ENCODE data around the gene NECTIN1. TPM values are rescaled to one million over a fixed set of nuclear protein-coding genes. Genes with fewer than 3 reads are reported as not detected.

NECTIN1 gene
- total and polyA plus RNA-seq, 4 donors: 1.3 to 7.1 (median 4.9) TPM

GRCh38 chr11:119624102-119624615 is 104.8 kb downstream of the NECTIN1 start:
- intact Hi-C loops (cut with DNase I): no loop called here
- no peak for DNase-seq
- H3K4me3 ChIP-seq (ENCODE audit: low read length in 2 of 2): no peak overlapping the region
- no peaks in the 10 kb centered on the region for H3K9me3 ChIP-seq (ENCODE audit: control insufficient read depth, low read length)
- H3K4me1 ChIP-seq (ENCODE audit: control insufficient read depth in 1 of 2, insufficient read depth in 2 of 2, low read length in 2 of 2): no peaks in the 10 kb centered on the region
- H3K27ac ChIP-seq (ENCODE audit: low read depth in 1 of 2, low read length in 2 of 2): no peak overlapping the region
- H3K36me3 ChIP-seq (ENCODE audit: control insufficient read depth in 1 of 2, insufficient read depth in 2 of 2, low read length in 1 of 2): no peaks in the 10 kb centered on the region
- H3K27me3 ChIP-seq (ENCODE audit: control insufficient read depth in 1 of 2, insufficient read depth in 2 of 2, low read length in 1 of 2): no peaks in the 10 kb centered on the region
- WGBS, 2 donors: 54 to 68% methylated on average over 4 to 9 of the region's 9 CpGs
- ATAC-seq (ENCODE audit: low FRiP score): no peak

DNA sequence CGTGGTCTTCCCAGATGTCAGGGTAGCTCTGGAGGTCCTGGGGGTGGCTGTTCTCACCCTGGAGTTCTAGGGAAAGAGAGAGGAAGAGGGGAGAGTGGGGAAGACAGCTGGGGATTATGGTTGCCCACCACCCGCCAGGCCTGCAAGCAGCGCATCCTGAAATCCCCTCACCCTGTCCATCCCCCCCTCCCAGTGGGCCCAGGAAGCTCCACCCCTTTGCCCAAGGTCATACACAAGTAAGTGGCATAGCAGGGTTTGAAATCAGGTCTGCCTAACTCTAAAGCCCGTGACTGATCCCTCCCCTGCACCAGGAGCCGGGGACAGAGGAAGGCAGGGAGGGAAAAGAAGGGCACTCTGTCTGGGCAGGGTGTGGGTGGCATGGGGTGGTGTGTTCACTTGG is 105.3 kb downstream of the NECTIN1 start:
- H3K4me1 ChIP-seq (ENCODE audit: control insufficient read depth in 1 of 2, insufficient read depth in 2 of 2, low read length in 2 of 2): no peaks in the 10 kb centered on the region
- H3K27me3 ChIP-seq (ENCODE audit: control insufficient read depth in 1 of 2, insufficient read depth in 2 of 2, low read length in 1 of 2): no peaks in the 10 kb centered on the region
- no peak for DNase-seq
- intact Hi-C loops (cut with DNase I): no loop called here
- H3K9me3 ChIP-seq (ENCODE audit: control insufficient read depth, low read length): no peaks in the 10 kb centered on the region
- 89 to 93% methylated on average over 5 of the region's 5 CpGs for WGBS, 2 donors
- no peaks in the 10 kb centered on the region for H3K36me3 ChIP-seq (ENCODE audit: control insufficient read depth in 1 of 2, insufficient read depth in 2 of 2, low read length in 1 of 2)
- H3K27ac ChIP-seq (ENCODE audit: low read depth in 1 of 2, low read length in 2 of 2): no peak overlapping the region
- ATAC-seq (ENCODE audit: low FRiP score): no peak
- H3K4me3 ChIP-seq (ENCODE audit: low read length in 2 of 2): no peak overlapping the region

DNA sequence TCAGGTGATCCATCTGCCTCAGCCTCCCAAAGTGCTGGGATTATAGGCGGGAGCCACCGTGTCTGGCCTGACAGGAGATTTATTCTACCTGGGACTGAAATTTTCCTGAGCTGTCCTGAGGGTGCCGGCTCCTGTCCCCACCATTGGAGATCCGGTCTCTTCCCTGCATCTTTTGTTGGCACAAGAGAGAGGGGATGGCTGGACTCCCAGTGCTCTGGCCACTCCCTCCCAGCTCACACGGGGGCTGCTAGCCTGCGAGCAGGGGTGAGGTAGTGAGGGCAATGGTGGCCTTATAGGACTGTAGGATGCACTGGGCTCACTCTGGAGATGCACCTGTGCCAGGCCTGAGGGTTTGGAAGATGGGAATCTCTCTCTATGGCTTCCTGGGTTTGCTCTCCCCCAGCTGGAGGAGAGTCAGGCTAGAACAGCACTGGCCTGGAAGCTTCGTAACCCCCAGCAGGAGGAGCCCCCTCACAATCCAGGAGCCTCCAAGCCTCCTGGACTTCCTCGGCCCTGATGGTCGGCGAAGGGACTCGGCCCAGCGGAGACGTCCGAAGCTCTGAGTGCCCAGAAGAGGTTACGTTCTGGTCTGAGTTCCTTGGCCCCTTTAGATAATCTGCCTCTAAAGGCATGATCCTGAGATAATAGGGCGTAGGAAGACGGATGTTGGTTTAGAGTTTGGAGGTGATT is 106.4 kb downstream of the NECTIN1 start:
- 81 to 84% methylated on average over 17 of the region's 17 CpGs for WGBS, 2 donors
- ATAC-seq (ENCODE audit: low FRiP score): no peak

GRCh38 chr11:119619665-119620064 is 109.3 kb downstream of the NECTIN1 start:
- Histone ChIP-seq H3K4me3 (ENCODE audit: low read length in 2 of 2) (no peak overlapping the region), H3K4me1 (ENCODE audit: control insufficient read depth in 1 of 2, insufficient read depth in 2 of 2, low read length in 2 of 2) (no peaks in the 10 kb centered on the region), H3K27ac (ENCODE audit: low read depth in 1 of 2, low read length in 2 of 2) (no peak overlapping the region), H3K9me3 (ENCODE audit: control insufficient read depth, low read length) (no peaks in the 10 kb centered on the region), H3K27me3 (ENCODE audit: control insufficient read depth in 1 of 2, insufficient read depth in 2 of 2, low read length in 1 of 2) (no peaks in the 10 kb centered on the region), H3K36me3 (ENCODE audit: control insufficient read depth in 1 of 2, insufficient read depth in 2 of 2, low read length in 1 of 2) (no peaks in the 10 kb centered on the region)
- ATAC-seq (ENCODE audit: low FRiP score) (no peak), DNase-seq (no peak)
- WGBS, 2 donors: 62 to 69% methylated on average over 3 of the region's 3 CpGs
- intact Hi-C loops (cut with DNase I): no loop called here

More for the DNA sequence above, 106.4 kb downstream of the NECTIN1 start:
- intact Hi-C loops (cut with DNase I): no loop called here
- H3K4me3 ChIP-seq (ENCODE audit: low read length in 2 of 2): no peak overlapping the region
- H3K36me3 ChIP-seq (ENCODE audit: control insufficient read depth in 1 of 2, insufficient read depth in 2 of 2, low read length in 1 of 2): no peaks in the 10 kb centered on the region
- H3K27ac ChIP-seq (ENCODE audit: low read depth in 1 of 2, low read length in 2 of 2): no peak overlapping the region
- no peak for DNase-seq
- no peaks in the 10 kb centered on the region for H3K27me3 ChIP-seq (ENCODE audit: control insufficient read depth in 1 of 2, insufficient read depth in 2 of 2, low read length in 1 of 2)
- no peaks in the 10 kb centered on the region for H3K9me3 ChIP-seq (ENCODE audit: control insufficient read depth, low read length)
- H3K4me1 ChIP-seq (ENCODE audit: control insufficient read depth in 1 of 2, insufficient read depth in 2 of 2, low read length in 2 of 2): no peaks in the 10 kb centered on the region

DNA sequence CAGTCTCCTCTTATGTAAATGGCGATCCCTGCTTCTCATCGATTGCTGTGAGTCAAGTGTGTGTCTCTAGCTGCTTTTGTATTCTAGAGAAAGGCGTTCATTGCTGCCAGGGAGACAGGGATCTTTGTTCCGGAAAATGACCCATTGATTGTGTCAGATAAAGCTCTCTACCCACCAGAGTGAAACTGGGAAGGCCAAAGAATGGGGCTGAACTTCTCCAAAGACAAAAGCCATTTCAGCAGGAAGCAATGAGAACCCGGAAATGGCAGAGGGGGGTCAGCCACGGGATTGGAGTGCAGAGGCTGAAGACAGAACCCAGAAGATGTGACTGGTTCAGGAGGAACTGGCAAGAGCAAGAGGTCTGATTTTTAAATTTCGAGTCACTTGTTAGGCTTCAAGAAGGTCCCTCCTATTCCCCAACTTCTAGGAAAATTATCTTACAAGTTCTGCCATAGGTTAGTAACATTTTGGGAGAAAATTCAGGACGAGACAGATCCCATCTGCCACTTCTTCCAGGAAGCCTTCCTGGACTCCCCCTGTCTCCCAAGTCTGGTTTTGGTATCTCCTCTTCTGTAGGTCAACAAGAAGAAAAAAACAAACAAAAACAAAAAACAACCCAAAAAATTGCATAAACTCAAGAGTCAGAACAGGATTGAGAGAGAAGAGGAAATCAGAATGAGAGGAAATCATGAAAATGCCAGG is 110.6 kb downstream of the NECTIN1 start:
- no peaks in the 10 kb centered on the region for H3K9me3 ChIP-seq (ENCODE audit: control insufficient read depth, low read length)
- no peaks in the 10 kb centered on the region for H3K4me1 ChIP-seq (ENCODE audit: control insufficient read depth in 1 of 2, insufficient read depth in 2 of 2, low read length in 2 of 2)
- no peak overlapping the region for H3K4me3 ChIP-seq (ENCODE audit: low read length in 2 of 2)
- H3K36me3 ChIP-seq (ENCODE audit: control insufficient read depth in 1 of 2, insufficient read depth in 2 of 2, low read length in 1 of 2): no peaks in the 10 kb centered on the region
- 58 to 65% methylated on average over 8 of the region's 8 CpGs for WGBS, 2 donors
- DNase-seq: peak in 1 of 2 donors; percentile 81
- H3K27ac ChIP-seq (ENCODE audit: low read depth in 1 of 2, low read length in 2 of 2): no peak overlapping the region
- no peaks in the 10 kb centered on the region for H3K27me3 ChIP-seq (ENCODE audit: control insufficient read depth in 1 of 2, insufficient read depth in 2 of 2, low read length in 1 of 2)
- ATAC-seq (ENCODE audit: low FRiP score): no peak
- intact Hi-C loops (cut with DNase I): no loop called here

- Histone ChIP-seq H3K27me3 (ENCODE audit: control insufficient read depth in 1 of 2, insufficient read depth in 2 of 2, low read length in 1 of 2) (no peaks in the 10 kb centered on the region), H3K27ac (ENCODE audit: low read depth in 1 of 2, low read length in 2 of 2) (no peak overlapping the region), H3K4me1 (ENCODE audit: control insufficient read depth in 1 of 2, insufficient read depth in 2 of 2, low read length in 2 of 2) (no peaks in the 10 kb centered on the region), H3K4me3 (ENCODE audit: low read length in 2 of 2) (no peak overlapping the region), H3K9me3 (ENCODE audit: control insufficient read depth, low read length) (no peaks in the 10 kb centered on the region), H3K36me3 (ENCODE audit: control insufficient read depth in 1 of 2, insufficient read depth in 2 of 2, low read length in 1 of 2) (no peaks in the 10 kb centered on the region)
- intact Hi-C loops (cut with DNase I): no loop called here
- 68 to 75% methylated on average over 13 of the region's 13 CpGs for WGBS, 2 donors
- no peak for DNase-seq
- ATAC-seq (ENCODE audit: low FRiP score): no peak
These were observed 111.7 kb downstream of the NECTIN1 start for GRCh38 chr11:119617340-119617713.

- no peak overlapping the region for H3K4me3 ChIP-seq (ENCODE audit: low read length in 2 of 2)
- H3K9me3 ChIP-seq (ENCODE audit: control insufficient read depth, low read length): no peaks in the 10 kb centered on the region
- 82 to 85% methylated on average over 9 of the region's 9 CpGs for WGBS, 2 donors
- no peak for ATAC-seq (ENCODE audit: low FRiP score)
- no peak overlapping the region for H3K27ac ChIP-seq (ENCODE audit: low read depth in 1 of 2, low read length in 2 of 2)
- no peaks in the 10 kb centered on the region for H3K27me3 ChIP-seq (ENCODE audit: control insufficient read depth in 1 of 2, insufficient read depth in 2 of 2, low read length in 1 of 2)
- H3K36me3 ChIP-seq (ENCODE audit: control insufficient read depth in 1 of 2, insufficient read depth in 2 of 2, low read length in 1 of 2): no peaks in the 10 kb centered on the region
- no peaks in the 10 kb centered on the region for H3K4me1 ChIP-seq (ENCODE audit: control insufficient read depth in 1 of 2, insufficient read depth in 2 of 2, low read length in 2 of 2)
- intact Hi-C loops (cut with DNase I): no loop called here
- DNase-seq: no peak
These were observed 112.2 kb downstream of the NECTIN1 start for GRCh38 chr11:119616586-119617339.

DNA sequence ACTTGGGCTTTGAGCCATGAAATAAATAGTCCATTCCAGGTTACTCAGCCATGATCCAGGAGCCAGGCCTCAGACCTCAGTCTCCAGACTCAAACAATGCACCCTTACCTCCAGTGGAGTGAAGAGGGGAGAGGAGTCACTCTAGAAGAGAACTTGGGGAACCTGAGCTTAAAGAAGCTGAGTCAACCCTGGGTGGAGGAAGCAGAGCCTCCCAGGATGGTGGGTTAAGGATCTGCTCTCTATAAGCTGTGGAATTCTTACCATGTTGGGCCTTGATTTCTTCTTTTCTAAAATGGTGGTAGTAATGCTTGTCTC is 113.2 kb downstream of the NECTIN1 start:
- H3K27me3 ChIP-seq (ENCODE audit: control insufficient read depth in 1 of 2, insufficient read depth in 2 of 2, low read length in 1 of 2): no peaks in the 10 kb centered on the region
- intact Hi-C loops (cut with DNase I): no loop called here
- no peak overlapping the region for H3K4me3 ChIP-seq (ENCODE audit: low read length in 2 of 2)
- H3K9me3 ChIP-seq (ENCODE audit: control insufficient read depth, low read length): no peaks in the 10 kb centered on the region
- ATAC-seq (ENCODE audit: low FRiP score): no peak
- DNase-seq: no peak
- no peaks in the 10 kb centered on the region for H3K4me1 ChIP-seq (ENCODE audit: control insufficient read depth in 1 of 2, insufficient read depth in 2 of 2, low read length in 2 of 2)
- H3K36me3 ChIP-seq (ENCODE audit: control insufficient read depth in 1 of 2, insufficient read depth in 2 of 2, low read length in 1 of 2): no peaks in the 10 kb centered on the region
- no peak overlapping the region for H3K27ac ChIP-seq (ENCODE audit: low read depth in 1 of 2, low read length in 2 of 2)

Data from aorta (tissue), 5 donors.